Subcutaneous abdominal adipose tissue (tissue), 5 donors: Measurements from ENCODE around the gene CCNK.

ENCODE experiments used
- H3K27ac ChIP-seq: one replicate; pipeline ENCODE4 v1.7.0; 2013; ENCODE audit warnings: low read depth, mild to moderate bottlenecking, inconsistent platforms, low read length, moderate library complexity
- H3K27me3 ChIP-seq, 5 donors: one replicate each; pipeline ENCODE4 v1.7.0; 2013; ENCODE audit warnings: low read length in 5 of 5, inconsistent platforms in 1 of 5; ENCODE audit not compliant: control insufficient read depth in 5 of 5, insufficient read depth in 4 of 5
- H3K36me3 ChIP-seq, 5 donors: one replicate each; pipeline ENCODE4 v1.7.0; 2013; ENCODE audit warnings: low read length in 5 of 5; ENCODE audit not compliant: control insufficient read depth in 5 of 5, insufficient read depth in 5 of 5
- H3K4me1 ChIP-seq, 5 donors: one replicate each; pipeline ENCODE4 v1.7.0; 2013; ENCODE audit warnings: low read length in 5 of 5, mild to moderate bottlenecking in 3 of 5, moderate library complexity in 1 of 5; ENCODE audit not compliant: control insufficient read depth in 5 of 5, insufficient read depth in 5 of 5
- H3K4me3 ChIP-seq, 5 donors: one replicate each; pipeline ENCODE4 v1.7.0; 2013; ENCODE audit warnings: low read length in 5 of 5, low read depth in 1 of 5
- H3K9ac ChIP-seq, 5 donors: one replicate each; pipeline ENCODE4 v1.7.0; 2013; ENCODE audit warnings: low read length in 5 of 5, mild to moderate bottlenecking in 4 of 5, moderate library complexity in 3 of 5
- H3K9me3 ChIP-seq, 5 donors: one replicate each; pipeline ENCODE4 v1.7.0; 2013; ENCODE audit warnings: low read length in 5 of 5; ENCODE audit not compliant: control insufficient read depth in 5 of 5
- donor health status: healthy.
- donor health status: healthy.
- donor health status: healthy.
- donor health status: healthy.
- donor health status: healthy.

Gene CCNK

GRCh38 chr14:99556134-99556791, 75.1 kb downstream of the CCNK start:
- peaks cover 0 to 3% (median 0%) of the 10 kb centered on the region in 5 donors for H3K9me3 ChIP-seq
- no peaks in the 10 kb centered on the region for H3K36me3 ChIP-seq
- no peak overlapping the region for H3K9ac ChIP-seq
- H3K27me3 ChIP-seq: peaks cover 0 to 3% (median 0%) of the 10 kb centered on the region in 5 donors
- H3K4me3 ChIP-seq: no peak overlapping the region
- peaks cover 0 to 11% (median 8%) of the 10 kb centered on the region in 5 donors for H3K4me1 ChIP-seq
- no peak overlapping the region for H3K27ac ChIP-seq

GRCh38 chr14:99559286-99559990, 78.2 kb downstream of the CCNK start:
- H3K27me3 ChIP-seq: peaks cover 0 to 4% (median 2%) of the 10 kb centered on the region in 5 donors
- no peaks in the 10 kb centered on the region for H3K36me3 ChIP-seq
- no peak overlapping the region for H3K9ac ChIP-seq
- peaks cover under 1 to 14% (median 5%) of the 10 kb centered on the region in 5 donors for H3K4me1 ChIP-seq
- H3K27ac ChIP-seq: no peak overlapping the region
- peaks cover 0 to 3% (median 0%) of the 10 kb centered on the region in 5 donors for H3K9me3 ChIP-seq
- H3K4me3 ChIP-seq: no peak overlapping the region

- no peak overlapping the region for H3K27ac ChIP-seq
- H3K27me3 ChIP-seq: peaks cover 0 to 4% (median 3%) of the 10 kb centered on the region in 5 donors
- no peak overlapping the region for H3K4me3 ChIP-seq
- H3K4me1 ChIP-seq: peaks cover 4 to 24% (median 12%) of the 10 kb centered on the region in 5 donors
- H3K9me3 ChIP-seq: peaks cover 0 to 3% (median 0%) of the 10 kb centered on the region in 5 donors
- no peak overlapping the region for H3K9ac ChIP-seq
- H3K36me3 ChIP-seq: no peaks in the 10 kb centered on the region
These were observed 79.2 kb downstream of the CCNK start for GRCh38 chr14:99560403-99560802.

GRCh38 chr14:99560922-99561683, 79.9 kb downstream of the CCNK start:
- Histone ChIP-seq H3K4me3 (no peak overlapping the region), H3K27ac (no peak overlapping the region)

GRCh38 chr14:99561864-99562263, 80.7 kb downstream of the CCNK start:
- Histone ChIP-seq H3K27me3 (peaks cover 0 to 4% (median 3%) of the 10 kb centered on the region in 5 donors), H3K4me1 (peaks cover 4 to 31% (median 12%) of the 10 kb centered on the region in 5 donors), H3K9me3 (peaks cover 0 to 3% (median 0%) of the 10 kb centered on the region in 5 donors), H3K9ac (no peak overlapping the region), H3K36me3 (no peaks in the 10 kb centered on the region), H3K27ac (no peak overlapping the region), H3K4me3 (no peak overlapping the region)

More at GRCh38 chr14:99560922-99561683, 79.9 kb downstream of the CCNK start:
- Histone ChIP-seq H3K9me3 (peaks cover 0 to 3% (median 0%) of the 10 kb centered on the region in 5 donors), H3K27me3 (peaks cover 0 to 4% (median 3%) of the 10 kb centered on the region in 5 donors), H3K9ac (no peak overlapping the region), H3K4me1 (peaks cover 4 to 31% (median 12%) of the 10 kb centered on the region in 5 donors), H3K36me3 (no peaks in the 10 kb centered on the region)
